Astrocyte of the spinal cord (primary cell): ENCODE results near the gene LURAP1L.

Source experiments
- DNase-seq: peaks from one replicate; pipeline ENCODE4 v3.0.0; 2011; ENCODE audit warnings: low read depth, low spot score
- H3K4me3 ChIP-seq: 2 replicates; pipeline ENCODE4 v1.5.1; 2011; ENCODE audit warnings: low read depth, mild to moderate bottlenecking, low read length, moderate library complexity
- CTCF ChIP-seq: IDR thresholded peaks from 2 replicates; pipeline ENCODE4 v1.5.1; 2012; ENCODE audit warnings: low read depth, mild to moderate bottlenecking, low read length, inconsistent platforms
- in situ Hi-C: cut with HindIII; loops from 2 replicates; pipeline ENCODE4 v1.10.0; 2017; ENCODE audit warnings: low sequenced_read_pairs

The LURAP1L gene

GRCh38 chr9:12760758-12761157, 14.1 kb upstream of the LURAP1L start:
- no peak for TF ChIP-seq CTCF
- in situ Hi-C loops = no loop called here
- DNase-seq = no peak
- no peak overlapping the region for H3K4me3 ChIP-seq

- H3K4me3 ChIP-seq = no peak overlapping the region
- no peak for TF ChIP-seq CTCF
- no peak for DNase-seq
- in situ Hi-C loops = no loop called here
Measured at GRCh38 chr9:12764150-12764549, 10.7 kb upstream of the LURAP1L start.

GRCh38 chr9:12765088-12765798, 9.6 kb upstream of the LURAP1L start:
- in situ Hi-C loops = no loop called here
- DNase-seq = no peak
- H3K4me3 ChIP-seq = no peak overlapping the region
- no peak for TF ChIP-seq CTCF

- TF ChIP-seq CTCF = no peak
- in situ Hi-C loops = no loop called here
- H3K4me3 ChIP-seq = no peak overlapping the region
- no peak for DNase-seq
Measured at GRCh38 chr9:12766357-12766756, 8.5 kb upstream of the LURAP1L start.

- no peak overlapping the region for H3K4me3 ChIP-seq
- in situ Hi-C loops = no loop called here
- TF ChIP-seq CTCF = no peak
- DNase-seq = no peak
Measured at GRCh38 chr9:12770261-12770660, 4.6 kb upstream of the LURAP1L start.

- DNase-seq = peak; percentile 44
Measured at GRCh38 chr9:12771891-12772290, 2.9 kb upstream of the LURAP1L start.

More at GRCh38 chr9:12771891-12772290, 2.9 kb upstream of the LURAP1L start:
- in situ Hi-C loops = no loop called here
- no peak for TF ChIP-seq CTCF
- no peak overlapping the region for H3K4me3 ChIP-seq
